D341Med (cell line): Measurements from ENCODE around the gene ZSCAN1.
"Not testable (repeated sequence)": the region's sequence is repeated elsewhere in the genome, so short reads cannot be mapped to it uniquely, and the experiment has no call there.

Experiments
- DNase-seq: peaks from one replicate; pipeline ENCODE4 v3.0.0; 2012; ENCODE audit warnings: low spot score

ZSCAN1 gene

GRCh38 chr19:58033741-58034476 is at the start of gene ZSCAN1:
Gene ZSCAN1, plus strand, starts transcription at chr19:58034025. Its CDS starts 3,812 bp downstream, at chr19:58037837.
- DNase-seq: peak; percentile 99

- peak; percentile 47 for DNase-seq
Observed at GRCh38 chr19:57992841-57993240, 41.0 kb upstream of the ZSCAN1 start.

- no peak for DNase-seq
Observed at GRCh38 chr19:58000677-58001076, 33.1 kb upstream of the ZSCAN1 start.

GRCh38 chr19:58001895-58002369 is 31.9 kb upstream of the ZSCAN1 start:
- DNase-seq: no peak

GRCh38 chr19:58002384-58003173 is 31.2 kb upstream of the ZSCAN1 start, which contains the start of gene ZNF606:
Gene ZNF606, minus strand, starts transcription at chr19:58002820. Its CDS starts 1,501 bp downstream, at chr19:58001319.
- DNase-seq: peak; percentile 97

GRCh38 chr19:58003174-58003828 is 30.5 kb upstream of the ZSCAN1 start:
- DNase-seq: no peak

GRCh38 chr19:58007285-58007684 is 26.5 kb upstream of the ZSCAN1 start:
- DNase-seq: no peak

GRCh38 chr19:58008877-58009276 is 24.9 kb upstream of the ZSCAN1 start:
- DNase-seq: not testable (repeated sequence)

GRCh38 chr19:58009301-58009665 is 24.5 kb upstream of the ZSCAN1 start:
- no peak for DNase-seq

GRCh38 chr19:58009666-58010301 is 24.0 kb upstream of the ZSCAN1 start:
- DNase-seq: peak; percentile 91

- no peak for DNase-seq
Observed at GRCh38 chr19:58010507-58010906, 23.3 kb upstream of the ZSCAN1 start.

- no peak for DNase-seq
Observed at GRCh38 chr19:58014141-58014540, 19.7 kb upstream of the ZSCAN1 start.

GRCh38 chr19:58020129-58020528 is 13.7 kb upstream of the ZSCAN1 start:
- no peak for DNase-seq

GRCh38 chr19:58021541-58022282 is 12.1 kb upstream of the ZSCAN1 start:
- peak; percentile 75 for DNase-seq

- DNase-seq: no peak
Observed at GRCh38 chr19:58022283-58022660, 11.6 kb upstream of the ZSCAN1 start.

GRCh38 chr19:58024661-58025060 is 9.2 kb upstream of the ZSCAN1 start:
- peak; percentile 5 for DNase-seq

- DNase-seq: no peak
Observed at GRCh38 chr19:58034477-58034793, 610 bp downstream of the ZSCAN1 start.

- peak; percentile 23 for DNase-seq
Observed at GRCh38 chr19:58035863-58036262, 2.0 kb downstream of the ZSCAN1 start.

- peak; percentile 25 for DNase-seq
Observed at GRCh38 chr19:58037927-58038687, 4.3 kb downstream of the ZSCAN1 start.

- no peak for DNase-seq
Observed at GRCh38 chr19:58038688-58039204, 4.9 kb downstream of the ZSCAN1 start.
